GM12891 (cell line): Measurements from ENCODE around the gene GABRB3.

Source experiments
- POLR2A ChIP-seq: IDR thresholded peaks from 2 replicates; pipeline ENCODE4 v1.6.1; 2011; ENCODE audit warnings: low read depth, low read length, control low read depth
- POLR2AphosphoS5 ChIP-seq: IDR thresholded peaks from 2 replicates; pipeline ENCODE4 v1.6.1; 2011; ENCODE audit warnings: low read depth, low read length, control low read depth

- no peak for TF ChIP-seq POLR2AphosphoS5
- TF ChIP-seq POLR2A: no peak
Measured at GRCh38 chr15:26781816-26782215, 8.9 kb upstream of the GABRB3 start.
